ENCODE results near the gene OPCML. TPM values are rescaled to one million over a fixed set of nuclear protein-coding genes. Genes with fewer than 3 reads are reported as not detected.

The OPCML gene
- total RNA-seq, 1 donor from 2014 or later: not detected

GRCh38 chr11:132782102-132782501, 750.2 kb downstream of the OPCML start:
- no peak for ATAC-seq (ENCODE audit: low read depth)
- no peaks in the 10 kb centered on the region for H3K9me3 Mint-ChIP-seq
- POLR2A ChIA-PET: no interaction called here

DNA sequence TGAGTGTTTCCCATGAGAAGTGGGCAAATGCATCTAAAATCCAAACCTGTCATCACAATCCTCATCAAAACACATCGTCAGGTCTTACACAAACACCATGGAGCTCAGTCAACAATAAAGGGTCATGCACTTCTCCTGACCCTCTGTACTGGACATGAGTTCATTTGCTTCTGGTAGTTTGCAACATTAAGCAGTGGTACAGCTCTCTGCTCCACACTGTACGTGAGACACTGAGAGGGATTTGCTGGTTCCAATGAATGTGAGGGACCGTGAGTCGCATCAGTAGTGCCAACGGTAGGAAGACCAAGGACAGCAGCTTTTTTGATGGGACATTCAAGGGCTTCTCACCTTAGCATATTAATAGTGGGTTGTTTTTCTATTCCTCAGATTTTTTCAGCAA, 752.3 kb downstream of the OPCML start:
- DNase-seq (no peak), ATAC-seq (ENCODE audit: low read depth) (no peak)
- CTCF ChIA-PET: no interaction called here
- Mint-ChIP-seq H3K4me3 (no peak overlapping the region), H3K36me3 (ENCODE audit: low read depth) (no peaks in the 10 kb centered on the region), H3K27me3 (no peaks in the 10 kb centered on the region), H3K4me1 (no peaks in the 10 kb centered on the region), H3K9me3 (peaks cover 2% of the 10 kb centered on the region), H3K27ac (no peak overlapping the region)
- no peak for TF ChIP-seq CTCF (IDR thresholded peaks at IDR 0.05)
- POLR2A ChIA-PET: no interaction called here
- intact Hi-C loops (cut with micrococcal nuclease): no loop called here

More at GRCh38 chr11:132782102-132782501, 750.2 kb downstream of the OPCML start:
- no peaks in the 10 kb centered on the region for H3K27me3 Mint-ChIP-seq
- no peak for DNase-seq
- H3K27ac Mint-ChIP-seq: no peak overlapping the region
- H3K4me1 Mint-ChIP-seq: no peaks in the 10 kb centered on the region
- intact Hi-C loops (cut with micrococcal nuclease): no loop called here
- TF ChIP-seq CTCF (IDR thresholded peaks at IDR 0.05): no peak
- CTCF ChIA-PET: no interaction called here
- no peak overlapping the region for H3K4me3 Mint-ChIP-seq
- no peaks in the 10 kb centered on the region for H3K36me3 Mint-ChIP-seq (ENCODE audit: low read depth)

- Mint-ChIP-seq H3K36me3 (ENCODE audit: low read depth) (no peaks in the 10 kb centered on the region), H3K4me3 (no peak overlapping the region), H3K9me3 (peaks cover 2% of the 10 kb centered on the region), H3K27me3 (no peaks in the 10 kb centered on the region), H3K4me1 (no peaks in the 10 kb centered on the region), H3K27ac (no peak overlapping the region)
- intact Hi-C loops (cut with micrococcal nuclease): no loop called here
- TF ChIP-seq CTCF (IDR thresholded peaks at IDR 0.05): no peak
- ATAC-seq (ENCODE audit: low read depth) (no peak), DNase-seq (no peak)
- CTCF ChIA-PET: no interaction called here
- POLR2A ChIA-PET: no interaction called here
Observed at GRCh38 chr11:132779497-132779896, 752.8 kb downstream of the OPCML start.

- Mint-ChIP-seq H3K27ac (no peak overlapping the region), H3K36me3 (ENCODE audit: low read depth) (no peaks in the 10 kb centered on the region), H3K27me3 (no peaks in the 10 kb centered on the region), H3K4me1 (no peaks in the 10 kb centered on the region), H3K9me3 (peaks cover 2% of the 10 kb centered on the region), H3K4me3 (no peak overlapping the region)
- DNase-seq (no peak), ATAC-seq (ENCODE audit: low read depth) (no peak)
- intact Hi-C loops (cut with micrococcal nuclease): no loop called here
- no peak for TF ChIP-seq CTCF (IDR thresholded peaks at IDR 0.05)
- ChIA-PET CTCF (no interaction called here), POLR2A (no interaction called here)
Observed at GRCh38 chr11:132777067-132777975, 755.0 kb downstream of the OPCML start.

DNA sequence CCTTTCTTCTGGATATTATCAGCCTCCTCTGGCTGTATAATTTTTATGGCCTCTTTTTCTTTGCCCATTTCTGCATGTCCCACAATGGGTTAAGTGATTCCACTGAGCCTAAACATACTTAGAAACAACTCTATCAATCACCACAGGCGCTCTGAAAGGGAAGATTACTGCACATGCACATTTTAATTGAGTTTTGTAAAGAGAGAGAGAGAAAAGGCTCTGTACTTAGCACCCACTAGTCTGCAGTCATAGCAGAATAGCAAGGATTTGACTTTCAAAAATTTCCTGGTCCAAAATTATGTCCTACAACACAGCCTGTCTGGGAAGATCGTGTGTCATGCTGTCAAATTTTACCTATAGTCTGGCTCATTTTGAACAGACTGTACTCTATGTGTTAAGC, 758.5 kb downstream of the OPCML start:
- TF ChIP-seq CTCF (IDR thresholded peaks at IDR 0.05): no peak
- CTCF ChIA-PET: no interaction called here
- intact Hi-C loops (cut with micrococcal nuclease): no loop called here
- Mint-ChIP-seq H3K4me3 (no peak overlapping the region), H3K36me3 (ENCODE audit: low read depth) (no peaks in the 10 kb centered on the region), H3K27me3 (no peaks in the 10 kb centered on the region), H3K4me1 (no peaks in the 10 kb centered on the region), H3K27ac (no peak overlapping the region), H3K9me3 (peaks cover 2% of the 10 kb centered on the region)
- DNase-seq (no peak), ATAC-seq (ENCODE audit: low read depth) (no peak)
- POLR2A ChIA-PET: no interaction called here

Data from activated B cell treated with CpG ODN at 0.5 μM for 24 hours (primary cell).